Measurements from ENCODE around the gene CWC15.
"Not testable (repeated sequence)": the region's sequence is repeated elsewhere in the genome, so short reads cannot be mapped to it uniquely, and the experiment has no call there.

The CWC15 gene

DNA sequence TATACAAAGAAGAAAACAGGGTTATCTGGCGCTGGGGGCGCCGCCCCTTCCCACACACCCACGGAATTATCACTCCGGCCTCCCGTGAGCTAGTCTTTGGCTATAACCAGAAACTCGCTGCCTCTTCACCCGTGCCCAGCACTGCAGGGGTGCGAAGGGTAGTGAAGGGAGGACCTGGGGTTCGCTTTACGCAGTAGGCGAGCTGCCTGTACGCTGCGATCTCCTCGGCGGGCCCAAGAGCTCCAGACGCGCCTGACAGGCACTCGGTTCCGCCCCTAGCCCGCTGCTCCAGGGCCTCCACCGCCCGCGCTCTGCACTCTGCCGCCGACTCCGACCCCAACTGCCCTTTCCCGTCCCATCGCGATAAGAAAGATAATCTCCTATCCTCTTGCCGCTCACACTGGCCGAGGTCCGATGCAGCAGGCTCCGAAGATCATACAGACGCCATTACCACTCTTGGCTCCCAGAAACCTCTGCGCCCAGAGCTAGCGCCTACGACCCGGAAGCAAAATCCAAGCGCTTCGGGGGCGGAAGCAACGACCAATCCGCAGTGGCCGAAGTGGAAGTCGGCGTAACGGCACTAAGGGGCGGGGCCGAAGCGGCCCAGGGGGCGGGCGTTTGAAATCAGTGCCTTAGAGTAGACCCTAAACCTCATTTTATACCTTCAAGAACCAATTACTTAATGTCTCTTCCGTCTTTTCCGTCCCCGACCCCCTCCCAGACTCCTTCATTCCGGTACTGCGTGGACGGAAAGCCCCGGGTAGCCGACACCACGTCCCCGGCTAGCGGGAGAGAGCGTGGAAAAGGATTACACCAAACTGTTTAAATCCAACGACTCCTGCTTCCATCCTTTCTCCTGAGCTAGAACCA lies at the start of gene CWC15, which contains the start of gene KDM4D:
CWC15 (minus strand) TSS at position 458 of the 870 bp plus-strand sequence. CDS start 1,371 bp downstream, outside the sequence.
KDM4D (plus strand) TSS at position 611 of the 870 bp plus-strand sequence. CDS start 23,664 bp downstream, outside the sequence.
- TF ChIP-seq Cebpa-rat (IDR thresholded peaks at IDR 0.05): no peak
- Histone ChIP-seq H3K36me3 (peaks cover 29 to 40% (median 38%) of the 10 kb centered on the region in 11 experiments), H3K4me1 (peaks cover 9 to 23% (median 14%) of the 10 kb centered on the region in 10 experiments; a peak in 19 of 20 replicates), H3K4me3 (peak within 1 kb of the TSS; percentile 94 to 100 (median 96)), H3K27me3 (no peaks in the 10 kb centered on the region), H3K9ac (peak within 1 kb of the TSS; percentile 90 to 98 (median 95)), H3K27ac (peak within 1 kb of the TSS; percentile 83 to 93 (median 90)), H3K9me3 (replicated peaks in 1 of 11) (peaks cover 0 to 7% (median 0%) of the 10 kb centered on the region in 11 experiments; a peak in 2 of 22 replicates), H4K20me1 (peaks cover 0 to 21% (median 6%) of the 10 kb centered on the region in 11 experiments; a peak in 6 of 22 replicates), H3K4me2 (peak within 1 kb of the TSS; percentile 75 to 96 (median 87))

- H3K36me3 ChIP-seq; H3K4me2 ChIP-seq; H4K20me1 ChIP-seq; H3K9me3 ChIP-seq (replicated peaks in 1 of 11); H3K4me1 ChIP-seq; H3K27me3 ChIP-seq; H3K4me3 ChIP-seq; H3K27ac ChIP-seq; H3K9ac ChIP-seq: not testable (repeated sequence)
Observed at GRCh38 chr11:95021468-95021867, 48.1 kb upstream of the CWC15 start.

DNA sequence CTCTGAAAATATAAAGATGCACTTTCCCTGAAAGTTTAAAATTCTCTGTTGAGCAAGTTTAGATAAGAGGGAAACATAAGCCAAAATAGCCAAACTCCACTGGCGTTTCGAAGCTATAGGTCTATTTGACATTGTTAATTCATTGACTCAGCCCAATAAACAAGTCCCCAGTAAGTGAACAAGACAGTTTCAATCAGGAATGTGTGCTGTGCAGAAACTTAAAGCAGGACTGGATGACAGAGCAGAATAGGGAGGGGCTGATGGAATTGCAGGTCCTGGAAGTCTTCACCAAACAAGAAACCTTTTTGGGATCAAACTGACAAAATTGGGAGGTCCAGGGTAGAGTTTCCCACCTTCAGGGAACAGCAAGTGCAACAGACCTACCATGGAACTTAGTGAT lies 42.8 kb upstream of the CWC15 start:
- Histone ChIP-seq H3K4me3 (no peak overlapping the region), H3K4me2 (no peak overlapping the region)
- no peak for TF ChIP-seq Cebpa-rat (IDR thresholded peaks at IDR 0.05)

DNA sequence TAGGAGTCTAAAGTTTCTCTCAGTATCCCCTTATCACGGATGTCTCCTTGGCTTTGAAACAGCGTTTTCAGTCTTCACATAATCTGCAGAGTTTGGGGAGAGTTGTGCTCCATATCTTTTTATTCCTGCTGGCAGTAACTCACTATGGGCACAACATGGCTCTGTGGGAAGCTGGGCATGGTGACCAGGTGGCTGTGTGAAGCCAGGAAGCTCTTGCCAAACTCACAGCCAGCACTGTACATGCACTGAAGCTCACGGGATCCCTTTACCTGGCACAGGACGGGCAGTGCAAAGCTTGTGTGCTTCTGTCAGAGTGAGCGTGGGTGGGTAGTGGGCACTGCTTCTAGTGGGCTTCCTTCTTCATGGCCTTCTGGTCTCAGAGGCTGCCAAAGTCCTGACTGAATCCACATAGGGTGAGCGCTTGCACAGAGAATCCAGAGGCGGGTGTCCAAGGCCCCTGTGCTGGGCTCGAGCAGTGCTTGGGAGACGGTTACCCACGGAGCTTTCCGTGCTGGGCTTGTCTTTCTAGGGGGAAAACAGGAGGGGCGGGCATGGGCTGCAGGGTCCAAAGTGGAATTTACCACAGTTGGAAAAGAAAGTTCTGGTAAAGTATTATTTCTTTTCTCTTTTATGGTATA lies 40.9 kb upstream of the CWC15 start:
- TF ChIP-seq Cebpa-rat (IDR thresholded peaks at IDR 0.05): no peak
- Histone ChIP-seq H3K36me3 (no peaks in the 10 kb centered on the region), H3K9me3 (replicated peaks in 1 of 11) (no peaks in the 10 kb centered on the region), H3K4me2 (no peak overlapping the region), H3K27ac (no peak overlapping the region), H3K27me3 (no peaks in the 10 kb centered on the region), H3K4me3 (no peak overlapping the region), H3K9ac (no peak overlapping the region), H3K4me1 (no peaks in the 10 kb centered on the region), H4K20me1 (no peaks in the 10 kb centered on the region; a peak in 1 of 22 replicates)

More for the DNA sequence above, 42.8 kb upstream of the CWC15 start:
- H3K4me1 ChIP-seq: no peaks in the 10 kb centered on the region
- H3K9me3 ChIP-seq (replicated peaks in 1 of 11): no peaks in the 10 kb centered on the region
- no peaks in the 10 kb centered on the region for H3K36me3 ChIP-seq
- H3K27ac ChIP-seq: no peak overlapping the region
- no peak overlapping the region for H3K9ac ChIP-seq
- H3K27me3 ChIP-seq: no peaks in the 10 kb centered on the region
- no peaks in the 10 kb centered on the region; a peak in 1 of 22 replicates for H4K20me1 ChIP-seq

DNA sequence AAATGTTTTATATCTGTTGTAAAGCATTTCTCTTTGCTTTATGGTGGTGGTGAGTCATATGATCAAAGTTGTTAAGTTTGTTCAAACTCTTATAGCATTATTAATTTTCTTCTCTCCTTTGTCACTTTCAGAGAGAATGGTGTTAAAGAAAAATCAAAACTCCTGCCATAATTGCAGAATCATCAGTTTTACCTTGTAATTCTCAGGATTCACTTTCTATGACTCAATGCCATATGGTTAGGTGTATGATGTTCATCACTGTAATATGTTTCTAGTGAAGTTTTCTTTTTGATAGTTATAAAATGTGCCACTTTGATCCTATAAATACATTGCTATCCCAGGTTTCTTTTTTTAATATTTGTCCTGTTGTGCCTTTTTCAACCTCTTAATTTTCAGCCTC lies 38.0 kb upstream of the CWC15 start:
- peaks cover 0 to 11% (median 0%) of the 10 kb centered on the region in 11 experiments; a peak in 7 of 22 replicates for H3K9me3 ChIP-seq (replicated peaks in 1 of 11)
- no peak for TF ChIP-seq Cebpa-rat (IDR thresholded peaks at IDR 0.05)
- H3K4me2 ChIP-seq: no peak overlapping the region
- no peaks in the 10 kb centered on the region for H3K4me1 ChIP-seq
- H3K36me3 ChIP-seq: no peaks in the 10 kb centered on the region
- H3K4me3 ChIP-seq: no peak overlapping the region
- H3K27me3 ChIP-seq: no peaks in the 10 kb centered on the region
- H4K20me1 ChIP-seq: no peaks in the 10 kb centered on the region; a peak in 1 of 22 replicates
- H3K9ac ChIP-seq: no peak overlapping the region
- no peak overlapping the region for H3K27ac ChIP-seq

DNA sequence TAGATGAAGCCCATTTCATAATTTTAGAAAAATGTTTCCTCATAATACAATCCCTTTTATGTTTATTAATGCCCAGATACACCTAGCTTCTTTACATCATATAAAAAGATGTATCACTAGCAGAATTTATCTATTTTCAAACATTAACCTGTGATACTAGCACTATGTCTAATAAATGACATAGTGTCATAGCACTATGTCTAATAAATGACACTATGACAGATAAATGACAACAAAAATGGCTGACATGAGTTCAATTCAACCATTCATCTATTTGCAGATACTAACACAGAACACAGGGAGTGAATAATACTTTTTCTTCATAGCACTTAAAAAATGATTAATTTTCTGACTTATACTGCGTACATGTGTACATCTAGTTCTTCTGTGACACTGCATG lies 32.3 kb upstream of the CWC15 start:
- H4K20me1 ChIP-seq: no peaks in the 10 kb centered on the region
- no peaks in the 10 kb centered on the region for H3K27me3 ChIP-seq
- H3K27ac ChIP-seq: no peak overlapping the region
- H3K4me2 ChIP-seq: no peak overlapping the region
- H3K4me1 ChIP-seq: no peaks in the 10 kb centered on the region
- no peak for TF ChIP-seq Cebpa-rat (IDR thresholded peaks at IDR 0.05)
- peaks cover 0 to 11% (median 0%) of the 10 kb centered on the region in 11 experiments; a peak in 7 of 22 replicates for H3K9me3 ChIP-seq (replicated peaks in 1 of 11)
- H3K4me3 ChIP-seq: no peak overlapping the region
- H3K9ac ChIP-seq: no peak overlapping the region
- no peaks in the 10 kb centered on the region for H3K36me3 ChIP-seq

DNA sequence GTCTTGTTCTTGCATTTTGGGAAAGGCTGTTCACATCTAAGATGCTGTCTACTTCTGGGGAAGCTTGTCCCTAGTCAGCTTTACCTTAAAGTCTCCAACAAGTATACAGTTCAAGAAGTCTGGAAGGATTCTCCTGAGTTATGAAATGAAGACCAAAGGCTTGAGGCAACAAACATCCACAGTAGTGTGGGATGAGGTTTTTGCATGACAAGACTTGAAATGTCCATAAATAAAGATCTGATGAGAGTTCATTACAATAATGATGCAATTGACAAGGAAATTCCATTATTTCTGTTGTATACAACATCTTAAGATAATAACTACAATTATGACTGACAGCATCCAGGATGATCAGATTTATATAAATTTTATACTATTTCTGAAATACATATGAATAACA lies 30.4 kb upstream of the CWC15 start:
- peaks cover 0 to 4% (median 0%) of the 10 kb centered on the region in 11 experiments; a peak in 4 of 22 replicates for H3K36me3 ChIP-seq
- no peak overlapping the region for H3K4me2 ChIP-seq
- H3K27ac ChIP-seq: no peak overlapping the region
- no peaks in the 10 kb centered on the region for H3K4me1 ChIP-seq
- H4K20me1 ChIP-seq: no peaks in the 10 kb centered on the region
- peaks cover 0 to 11% (median 0%) of the 10 kb centered on the region in 11 experiments; a peak in 8 of 22 replicates for H3K9me3 ChIP-seq (replicated peaks in 1 of 11)
- no peaks in the 10 kb centered on the region for H3K27me3 ChIP-seq
- H3K9ac ChIP-seq: no peak overlapping the region
- H3K4me3 ChIP-seq: no peak overlapping the region
- TF ChIP-seq Cebpa-rat (IDR thresholded peaks at IDR 0.05): no peak

DNA sequence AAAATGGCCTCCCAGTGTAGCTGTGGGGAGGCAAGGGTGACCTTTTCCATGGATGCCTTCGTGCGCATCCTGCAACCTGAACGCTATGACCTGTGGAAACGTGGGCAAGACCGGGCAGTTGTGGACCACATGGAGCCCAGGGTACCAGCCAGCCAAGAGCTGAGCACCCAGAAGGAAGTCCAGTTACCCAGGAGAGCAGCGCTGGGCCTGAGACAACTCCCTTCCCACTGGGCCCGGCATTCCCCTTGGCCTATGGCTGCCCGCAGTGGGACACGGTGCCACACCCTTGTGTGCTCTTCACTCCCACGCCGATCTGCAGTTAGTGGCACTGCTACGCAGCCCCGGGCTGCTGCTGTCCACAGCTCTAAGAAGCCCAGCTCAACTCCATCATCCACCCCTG lies 24.9 kb upstream of the CWC15 start:
- Histone ChIP-seq H4K20me1 (no peaks in the 10 kb centered on the region), H3K4me1 (no peaks in the 10 kb centered on the region), H3K27ac (no peak overlapping the region), H3K9ac (no peak overlapping the region), H3K36me3 (peaks cover 0 to 16% (median 8%) of the 10 kb centered on the region in 11 experiments; a peak in 9 of 22 replicates), H3K4me3 (no peak overlapping the region), H3K4me2 (no peak overlapping the region), H3K9me3 (replicated peaks in 1 of 11) (peaks cover 0 to 12% (median 0%) of the 10 kb centered on the region in 11 experiments; a peak in 4 of 22 replicates), H3K27me3 (no peaks in the 10 kb centered on the region)
- TF ChIP-seq Cebpa-rat (IDR thresholded peaks at IDR 0.05): no peak

GRCh38 chr11:94997437-94997836 lies 24.1 kb upstream of the CWC15 start:
- Histone ChIP-seq H3K36me3 (peaks cover 0 to 16% (median 8%) of the 10 kb centered on the region in 11 experiments; a peak in 9 of 22 replicates), H4K20me1 (no peaks in the 10 kb centered on the region), H3K4me3 (no peak overlapping the region), H3K4me2 (no peak overlapping the region), H3K4me1 (no peaks in the 10 kb centered on the region), H3K9ac (no peak overlapping the region), H3K27me3 (no peaks in the 10 kb centered on the region), H3K27ac (no peak overlapping the region), H3K9me3 (replicated peaks in 1 of 11) (peaks cover 0 to 12% (median 0%) of the 10 kb centered on the region in 11 experiments; a peak in 4 of 22 replicates)
- no peak for TF ChIP-seq Cebpa-rat (IDR thresholded peaks at IDR 0.05)

All from BLaER1 treated with 17β-estradiol and CSF1 and Interleukin-3, amounts not matched to agents 10 nM and 100 nM (cell line).